ENCODE results near the gene NOS1AP.

NOS1AP gene

DNA sequence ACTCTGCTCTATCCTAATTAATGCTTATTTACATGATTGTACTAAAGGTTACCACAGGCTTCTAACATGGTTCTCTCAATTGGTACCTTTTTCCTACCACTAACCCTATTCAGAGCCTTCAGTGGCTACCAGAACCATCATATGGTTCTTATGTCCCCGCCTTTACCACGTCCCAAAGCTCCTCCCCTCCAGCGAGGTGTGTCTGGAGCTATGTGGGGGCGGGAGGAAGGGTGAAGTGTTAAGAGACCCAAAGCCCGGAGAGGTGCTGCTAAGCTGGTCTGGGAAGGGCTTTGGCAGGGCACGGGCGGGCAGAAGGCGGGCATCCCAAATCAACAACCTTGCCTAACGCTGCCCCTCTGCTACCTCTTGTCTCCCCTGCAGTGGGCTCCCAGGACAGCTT, 297.2 kb downstream of the NOS1AP start:
- no peaks in the 10 kb centered on the region for H3K9me3 ChIP-seq (ENCODE audit: control insufficient read depth, insufficient read depth, low read length)
- H3K27me3 ChIP-seq (ENCODE audit: control insufficient read depth, insufficient read depth, low read length): no peaks in the 10 kb centered on the region
- H3K36me3 ChIP-seq (ENCODE audit: control insufficient read depth, insufficient read depth, low read length): no peaks in the 10 kb centered on the region; the same call in 1 of the 2 replicates
- no peak overlapping the region for H3K27ac ChIP-seq (ENCODE audit: low read length)
- WGBS (ENCODE audit: insufficient coverage, insufficient read length): no CpG with 5 or more reads among the region's 9 CpGs
- DNase-seq (ENCODE audit: low read depth, low spot score): no peak
- H3K4me3 ChIP-seq (ENCODE audit: low read length): no peak overlapping the region
- no peaks in the 10 kb centered on the region for H3K4me1 ChIP-seq (ENCODE audit: control insufficient read depth, insufficient read depth, low read length)

DNA sequence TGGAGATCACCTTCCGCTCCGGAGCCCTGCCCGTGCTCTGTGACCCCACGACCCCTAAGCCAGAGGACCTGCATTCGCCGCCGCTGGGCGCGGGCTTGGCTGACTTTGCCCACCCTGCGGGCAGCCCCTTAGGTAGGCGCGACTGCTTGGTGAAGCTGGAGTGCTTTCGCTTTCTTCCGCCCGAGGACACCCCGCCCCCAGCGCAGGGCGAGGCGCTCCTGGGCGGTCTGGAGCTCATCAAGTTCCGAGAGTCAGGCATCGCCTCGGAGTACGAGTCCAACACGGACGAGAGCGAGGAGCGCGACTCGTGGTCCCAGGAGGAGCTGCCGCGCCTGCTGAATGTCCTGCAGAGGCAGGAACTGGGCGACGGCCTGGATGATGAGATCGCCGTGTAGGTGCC, 297.6 kb downstream of the NOS1AP start:
- no peak overlapping the region for H3K4me3 ChIP-seq (ENCODE audit: low read length)

DNA sequence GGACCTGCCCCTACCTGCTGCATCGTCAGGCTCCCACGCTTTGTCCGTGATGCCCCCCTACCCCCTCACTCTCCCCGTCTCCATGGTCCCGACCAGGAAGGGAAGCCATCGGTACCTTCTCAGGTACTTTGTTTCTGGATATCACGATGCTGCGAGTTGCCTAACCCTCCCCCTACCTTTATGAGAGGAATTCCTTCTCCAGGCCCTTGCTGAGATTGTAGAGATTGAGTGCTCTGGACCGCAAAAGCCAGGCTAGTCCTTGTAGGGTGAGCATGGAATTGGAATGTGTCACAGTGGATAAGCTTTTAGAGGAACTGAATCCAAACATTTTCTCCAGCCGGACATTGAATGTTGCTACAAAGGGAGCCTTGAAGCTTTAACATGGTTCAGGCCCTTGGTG, 298.3 kb downstream of the NOS1AP start:
- no peak for DNase-seq (ENCODE audit: low read depth, low spot score)
- Histone ChIP-seq H3K27me3 (ENCODE audit: control insufficient read depth, insufficient read depth, low read length) (no peaks in the 10 kb centered on the region), H3K4me1 (ENCODE audit: control insufficient read depth, insufficient read depth, low read length) (no peaks in the 10 kb centered on the region), H3K9me3 (ENCODE audit: control insufficient read depth, insufficient read depth, low read length) (no peaks in the 10 kb centered on the region), H3K27ac (ENCODE audit: low read length) (no peak overlapping the region), H3K36me3 (ENCODE audit: control insufficient read depth, insufficient read depth, low read length) (no peaks in the 10 kb centered on the region; the same call in 1 of the 2 replicates), H3K4me3 (ENCODE audit: low read length) (no peak overlapping the region)
- WGBS (ENCODE audit: insufficient coverage, insufficient read length): no CpG with 5 or more reads among the region's 10 CpGs

More for the DNA sequence above, 297.6 kb downstream of the NOS1AP start:
- Histone ChIP-seq H3K36me3 (ENCODE audit: control insufficient read depth, insufficient read depth, low read length) (no peaks in the 10 kb centered on the region; the same call in 1 of the 2 replicates), H3K9me3 (ENCODE audit: control insufficient read depth, insufficient read depth, low read length) (no peaks in the 10 kb centered on the region), H3K4me1 (ENCODE audit: control insufficient read depth, insufficient read depth, low read length) (no peaks in the 10 kb centered on the region), H3K27ac (ENCODE audit: low read length) (no peak overlapping the region), H3K27me3 (ENCODE audit: control insufficient read depth, insufficient read depth, low read length) (no peaks in the 10 kb centered on the region)
- no peak for DNase-seq (ENCODE audit: low read depth, low spot score)
- no CpG with 5 or more reads among the region's 36 CpGs for WGBS (ENCODE audit: insufficient coverage, insufficient read length)

DNA sequence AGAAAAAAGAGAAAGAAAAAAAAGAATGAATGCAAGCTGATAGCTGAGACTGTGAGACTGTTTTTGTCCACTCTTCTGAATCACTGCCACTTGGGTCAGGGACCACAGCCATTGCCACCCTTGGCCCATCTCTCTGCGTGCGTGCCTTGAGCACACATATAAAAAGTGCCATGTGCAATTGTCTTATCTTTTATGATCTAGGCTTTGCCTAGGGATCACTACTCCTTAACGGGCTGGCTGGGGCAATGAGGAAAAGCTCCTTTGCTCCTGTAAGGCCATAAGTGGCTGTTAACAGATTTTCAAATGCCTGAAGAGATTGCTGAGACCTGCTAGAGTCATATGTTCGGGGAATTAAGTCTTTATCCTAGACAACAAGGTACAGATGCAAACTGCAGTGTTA, 299.0 kb downstream of the NOS1AP start:
- H3K36me3 ChIP-seq (ENCODE audit: control insufficient read depth, insufficient read depth, low read length): no peaks in the 10 kb centered on the region; the same call in 1 of the 2 replicates
- no peak for DNase-seq (ENCODE audit: low read depth, low spot score)
- H3K9me3 ChIP-seq (ENCODE audit: control insufficient read depth, insufficient read depth, low read length): no peaks in the 10 kb centered on the region
- no peaks in the 10 kb centered on the region for H3K4me1 ChIP-seq (ENCODE audit: control insufficient read depth, insufficient read depth, low read length)
- no peak overlapping the region for H3K4me3 ChIP-seq (ENCODE audit: low read length)
- no peak overlapping the region for H3K27ac ChIP-seq (ENCODE audit: low read length)
- H3K27me3 ChIP-seq (ENCODE audit: control insufficient read depth, insufficient read depth, low read length): no peaks in the 10 kb centered on the region
- no CpG with 5 or more reads among the region's 4 CpGs for WGBS (ENCODE audit: insufficient coverage, insufficient read length)

DNA sequence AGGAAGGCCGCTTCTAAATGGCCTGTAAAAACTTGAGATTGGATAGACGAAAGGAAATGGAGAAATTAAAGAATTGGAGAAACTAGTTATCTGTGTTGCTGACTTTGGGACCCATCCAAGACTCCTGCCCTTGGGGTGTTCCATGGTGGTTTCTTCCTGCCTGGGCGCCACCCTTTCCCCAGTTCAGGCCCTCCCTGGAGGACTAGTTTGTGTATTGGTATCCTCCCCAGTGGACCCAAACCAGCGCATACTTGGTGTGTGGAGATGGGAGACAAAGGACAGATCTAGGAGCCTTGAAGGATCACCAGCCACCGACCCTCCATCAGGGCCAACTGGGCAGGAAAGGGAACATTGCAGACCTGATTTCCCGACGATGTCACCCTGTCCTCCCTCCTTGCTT, 300.1 kb downstream of the NOS1AP start:
- no CpG with 5 or more reads among the region's 7 CpGs for WGBS (ENCODE audit: insufficient coverage, insufficient read length)
- Histone ChIP-seq H3K27me3 (ENCODE audit: control insufficient read depth, insufficient read depth, low read length) (no peaks in the 10 kb centered on the region), H3K27ac (ENCODE audit: low read length) (no peak overlapping the region), H3K36me3 (ENCODE audit: control insufficient read depth, insufficient read depth, low read length) (no peaks in the 10 kb centered on the region; the same call in 1 of the 2 replicates), H3K9me3 (ENCODE audit: control insufficient read depth, insufficient read depth, low read length) (no peaks in the 10 kb centered on the region), H3K4me3 (ENCODE audit: low read length) (no peak overlapping the region), H3K4me1 (ENCODE audit: control insufficient read depth, insufficient read depth, low read length) (no peaks in the 10 kb centered on the region)
- no peak for DNase-seq (ENCODE audit: low read depth, low spot score)

DNA sequence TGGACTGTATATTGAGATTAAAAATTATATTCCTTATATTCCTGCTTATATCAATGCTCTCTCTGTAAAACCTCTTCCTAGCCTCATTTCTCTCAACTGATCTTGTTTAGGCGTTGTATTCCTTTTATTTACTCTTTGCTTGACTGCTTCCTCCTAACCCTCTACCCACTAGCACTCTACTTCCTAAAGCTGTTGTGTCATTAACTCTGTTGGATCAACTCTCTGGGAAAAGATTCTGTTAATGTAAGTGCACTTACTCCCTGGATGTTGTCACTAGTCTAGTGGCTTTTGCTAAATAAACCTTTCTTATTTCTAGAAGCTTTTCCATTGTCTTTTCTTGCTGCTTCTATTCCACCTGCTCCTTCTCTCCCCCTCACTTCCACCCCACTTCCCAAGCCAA, 300.7 kb downstream of the NOS1AP start:
- no peaks in the 10 kb centered on the region for H3K9me3 ChIP-seq (ENCODE audit: control insufficient read depth, insufficient read depth, low read length)
- no peaks in the 10 kb centered on the region; the same call in 1 of the 2 replicates for H3K36me3 ChIP-seq (ENCODE audit: control insufficient read depth, insufficient read depth, low read length)
- H3K27me3 ChIP-seq (ENCODE audit: control insufficient read depth, insufficient read depth, low read length): no peaks in the 10 kb centered on the region
- no peak overlapping the region for H3K4me3 ChIP-seq (ENCODE audit: low read length)
- H3K27ac ChIP-seq (ENCODE audit: low read length): no peak overlapping the region
- no peaks in the 10 kb centered on the region for H3K4me1 ChIP-seq (ENCODE audit: control insufficient read depth, insufficient read depth, low read length)
- no peak for DNase-seq (ENCODE audit: low read depth, low spot score)
- no CpG with 5 or more reads among the region's 1 CpG for WGBS (ENCODE audit: insufficient coverage, insufficient read length)

DNA sequence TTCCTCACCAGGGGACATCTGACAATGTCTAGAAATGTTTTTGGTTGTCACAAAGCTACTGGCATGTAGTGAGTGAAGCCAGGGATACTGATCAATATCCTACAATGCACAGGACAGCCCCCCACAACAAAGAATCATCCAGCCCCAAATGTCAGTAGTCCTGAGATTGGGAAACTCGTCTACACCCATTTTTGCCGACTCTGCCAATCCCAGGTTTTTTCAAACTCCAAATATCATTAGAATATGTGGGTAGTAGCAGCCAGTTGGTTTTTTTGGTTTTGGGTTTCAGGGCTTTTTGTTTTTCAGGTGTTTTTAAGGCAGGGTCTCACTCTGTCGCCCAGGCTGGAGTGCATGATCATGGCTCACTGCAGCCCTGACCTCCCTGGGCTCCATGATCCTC, 301.2 kb downstream of the NOS1AP start:
- no peak for DNase-seq (ENCODE audit: low read depth, low spot score)
- no peaks in the 10 kb centered on the region; the same call in 1 of the 2 replicates for H3K36me3 ChIP-seq (ENCODE audit: control insufficient read depth, insufficient read depth, low read length)
- no peak overlapping the region for H3K27ac ChIP-seq (ENCODE audit: low read length)
- no peaks in the 10 kb centered on the region for H3K9me3 ChIP-seq (ENCODE audit: control insufficient read depth, insufficient read depth, low read length)
- no peak overlapping the region for H3K4me3 ChIP-seq (ENCODE audit: low read length)
- no peaks in the 10 kb centered on the region for H3K4me1 ChIP-seq (ENCODE audit: control insufficient read depth, insufficient read depth, low read length)
- WGBS (ENCODE audit: insufficient coverage, insufficient read length): no CpG with 5 or more reads among the region's 3 CpGs
- no peaks in the 10 kb centered on the region for H3K27me3 ChIP-seq (ENCODE audit: control insufficient read depth, insufficient read depth, low read length)

DNA sequence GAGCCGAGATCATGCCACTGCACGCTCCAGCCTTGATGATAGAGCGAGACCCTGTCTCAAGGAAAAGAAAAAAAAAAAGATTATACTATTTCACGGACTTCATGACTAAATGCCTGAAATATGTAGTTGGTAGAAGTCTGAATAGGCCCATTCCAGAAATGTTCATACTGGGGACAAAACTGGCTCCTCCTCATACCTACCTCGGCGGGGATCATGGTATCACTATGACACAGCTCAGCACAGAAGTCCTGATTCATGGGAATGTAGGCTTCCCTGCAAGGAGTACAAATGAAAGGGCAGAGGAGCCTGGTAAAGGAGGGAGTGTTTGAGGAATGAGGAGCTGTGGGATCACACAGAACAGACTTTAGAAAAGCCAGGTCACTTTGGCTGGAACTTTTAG, 302.1 kb downstream of the NOS1AP start:
- Histone ChIP-seq H3K4me3 (ENCODE audit: low read length) (no peak overlapping the region), H3K9me3 (ENCODE audit: control insufficient read depth, insufficient read depth, low read length) (no peaks in the 10 kb centered on the region), H3K4me1 (ENCODE audit: control insufficient read depth, insufficient read depth, low read length) (no peaks in the 10 kb centered on the region), H3K27me3 (ENCODE audit: control insufficient read depth, insufficient read depth, low read length) (no peaks in the 10 kb centered on the region), H3K27ac (ENCODE audit: low read length) (no peak overlapping the region), H3K36me3 (ENCODE audit: control insufficient read depth, insufficient read depth, low read length) (no peaks in the 10 kb centered on the region; the same call in 1 of the 2 replicates)
- DNase-seq (ENCODE audit: low read depth, low spot score): no peak
- no CpG with 5 or more reads among the region's 6 CpGs for WGBS (ENCODE audit: insufficient coverage, insufficient read length)

DNA sequence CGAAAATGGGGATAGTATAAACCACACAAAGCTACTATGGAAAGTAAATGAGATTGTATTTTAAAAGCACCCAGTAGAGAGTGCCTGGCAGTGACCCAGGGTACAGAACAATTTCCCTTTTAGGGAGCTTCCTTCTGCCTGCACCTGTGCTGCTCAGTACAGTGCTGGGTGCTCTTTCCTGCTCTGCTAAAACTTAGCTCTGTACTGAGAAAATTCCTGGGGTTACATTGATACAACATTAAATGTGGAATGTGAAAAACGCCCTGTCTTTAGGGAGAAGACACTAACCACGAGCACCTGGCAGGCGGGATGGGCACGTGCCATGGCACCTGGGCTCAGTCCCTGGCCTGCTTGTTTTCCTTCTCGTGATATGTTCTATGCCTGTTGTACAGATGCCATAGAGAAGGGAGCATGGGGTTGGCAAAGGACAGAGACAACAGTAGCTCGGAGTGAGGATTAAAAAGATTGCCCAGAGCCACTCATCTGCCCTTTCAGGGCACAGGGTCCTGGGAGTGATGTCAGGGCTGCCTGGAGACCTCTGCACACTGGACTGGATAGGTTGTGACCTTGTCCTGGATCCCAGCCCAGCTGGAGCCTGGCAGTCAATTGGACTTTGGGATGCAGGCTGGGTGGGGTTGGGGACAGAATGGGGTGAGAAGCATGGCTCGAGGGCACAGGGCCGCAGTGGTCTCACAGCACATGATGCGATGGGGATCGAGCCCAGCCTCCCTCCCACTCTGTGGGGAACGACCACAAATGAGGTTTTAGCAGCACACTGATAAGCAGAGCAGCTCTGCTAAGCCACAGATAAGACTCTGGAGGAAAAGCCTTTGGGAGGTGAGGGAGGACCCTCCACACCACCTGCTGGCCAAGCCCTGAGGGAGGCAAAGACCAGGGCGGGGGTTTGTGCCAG, 302.9 kb downstream of the NOS1AP start:
- WGBS (ENCODE audit: insufficient coverage, insufficient read length): no CpG with 5 or more reads among the region's 13 CpGs
- Histone ChIP-seq H3K9me3 (ENCODE audit: control insufficient read depth, insufficient read depth, low read length) (no peaks in the 10 kb centered on the region), H3K4me3 (ENCODE audit: low read length) (no peak overlapping the region), H3K27ac (ENCODE audit: low read length) (no peak overlapping the region), H3K36me3 (ENCODE audit: control insufficient read depth, insufficient read depth, low read length) (no peaks in the 10 kb centered on the region), H3K4me1 (ENCODE audit: control insufficient read depth, insufficient read depth, low read length) (no peaks in the 10 kb centered on the region), H3K27me3 (ENCODE audit: control insufficient read depth, insufficient read depth, low read length) (no peaks in the 10 kb centered on the region)
- DNase-seq (ENCODE audit: low read depth, low spot score): no peak

DNA sequence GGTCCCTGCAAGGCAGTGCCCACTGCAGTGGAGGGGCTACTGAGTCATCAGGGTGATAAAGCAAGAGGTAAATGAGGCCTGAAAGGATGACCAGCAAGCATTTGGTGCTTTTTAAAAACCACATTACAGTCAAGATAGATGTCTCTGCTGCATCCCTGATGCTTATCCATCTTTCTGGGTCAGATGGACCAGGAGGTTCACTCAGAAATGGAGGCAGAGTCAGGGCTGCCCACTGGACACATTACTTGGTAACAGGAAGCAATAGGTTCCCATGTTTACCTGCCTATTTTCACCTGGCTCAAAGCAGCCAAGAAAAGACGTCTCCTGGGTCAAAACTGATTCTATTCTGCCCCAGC, 303.6 kb downstream of the NOS1AP start:
- Histone ChIP-seq H3K27ac (ENCODE audit: low read length) (no peak overlapping the region), H3K4me3 (ENCODE audit: low read length) (no peak overlapping the region), H3K4me1 (ENCODE audit: control insufficient read depth, insufficient read depth, low read length) (no peaks in the 10 kb centered on the region), H3K36me3 (ENCODE audit: control insufficient read depth, insufficient read depth, low read length) (no peaks in the 10 kb centered on the region), H3K27me3 (ENCODE audit: control insufficient read depth, insufficient read depth, low read length) (no peaks in the 10 kb centered on the region), H3K9me3 (ENCODE audit: control insufficient read depth, insufficient read depth, low read length) (no peaks in the 10 kb centered on the region)
- no CpG with 5 or more reads among the region's 1 CpG for WGBS (ENCODE audit: insufficient coverage, insufficient read length)
- no peak for DNase-seq (ENCODE audit: low read depth, low spot score)

Measured in iPS DF 6.9 (cell line).